GM21723 (cell line): Measurements from ENCODE around the gene EFCAB9.
A peak's percentile ranks its signal among the peaks of the same experiment; 100 is the strongest.
"Not testable (repeated sequence)": the region's sequence is repeated elsewhere in the genome, so short reads cannot be mapped to it uniquely, and the experiment has no call there.

ENCODE experiments used
- ATAC-seq: cut with Tn5 transposase; IDR thresholded peaks from one replicate; pipeline ENCODE4 v1.9.1; 2021; ENCODE audit warnings: mild to moderate bottlenecking, moderate library complexity; ENCODE audit not compliant: unreplicated experiment

EFCAB9 gene

GRCh38 chr5:172193872-172194271, at the start of gene EFCAB9:
TSS of gene EFCAB9 (plus strand) at chr5:172194172. CDS start at chr5:172194173, 1 bp downstream.
- no peak for ATAC-seq

GRCh38 chr5:172144291-172144815, 49.6 kb upstream of the EFCAB9 start:
- ATAC-seq = peak; percentile 60

- no peak for ATAC-seq
These were observed 48.8 kb upstream of the EFCAB9 start for GRCh38 chr5:172144931-172145869.

- ATAC-seq = no peak
These were observed 47.9 kb upstream of the EFCAB9 start for GRCh38 chr5:172145870-172146747.

- ATAC-seq = no peak
These were observed 47.3 kb upstream of the EFCAB9 start for GRCh38 chr5:172146748-172147092.

- ATAC-seq = no peak
These were observed 46.1 kb upstream of the EFCAB9 start for GRCh38 chr5:172147857-172148256.

GRCh38 chr5:172148381-172148780, 45.6 kb upstream of the EFCAB9 start:
- no peak for ATAC-seq

- no peak for ATAC-seq
These were observed 44.9 kb upstream of the EFCAB9 start for GRCh38 chr5:172149073-172149472.

- ATAC-seq = not testable (repeated sequence)
These were observed 44.5 kb upstream of the EFCAB9 start for GRCh38 chr5:172149481-172149880.

- ATAC-seq = peak; percentile 78
These were observed 43.2 kb upstream of the EFCAB9 start for GRCh38 chr5:172150514-172151425.

- no peak for ATAC-seq
These were observed 42.2 kb upstream of the EFCAB9 start for GRCh38 chr5:172151661-172152210.

- ATAC-seq = no peak
These were observed 40.3 kb upstream of the EFCAB9 start for GRCh38 chr5:172153695-172154094.

- not testable (repeated sequence) for ATAC-seq
These were observed 38.9 kb upstream of the EFCAB9 start for GRCh38 chr5:172155101-172155500.

GRCh38 chr5:172156541-172156994, 37.4 kb upstream of the EFCAB9 start:
- no peak for ATAC-seq

- ATAC-seq = no peak
These were observed 35.0 kb upstream of the EFCAB9 start for GRCh38 chr5:172159016-172159415.

- ATAC-seq = no peak
These were observed 33.5 kb upstream of the EFCAB9 start for GRCh38 chr5:172160506-172160905.

- ATAC-seq = no peak
These were observed 31.5 kb upstream of the EFCAB9 start for GRCh38 chr5:172162323-172162986.

GRCh38 chr5:172162987-172163343, 31.0 kb upstream of the EFCAB9 start:
- ATAC-seq = no peak

GRCh38 chr5:172163346-172163745, 30.6 kb upstream of the EFCAB9 start:
- ATAC-seq = no peak
